Right lobe of liver (tissue), 4 donors: Measurements from ENCODE around the gene EFNB2.

ENCODE experiments used
- POLR2A ChIP-seq: fragments of 450-650 bp; IDR thresholded peaks from one replicate; pipeline ENCODE4 v1.6.1; 2017; ENCODE audit warnings: antibody characterized with exemption, mild to moderate bottlenecking
- TF ChIP-seq, protein P1 (sequence below), 4 donors: fragments of 200-600 bp in 3 of 4; fragments of 450-650 bp in 1 of 4; IDR thresholded peaks; one replicate each; pipeline versions ENCODE4 v1.5.1 to v1.8.0; 2016 to 2022; ENCODE audit warnings: antibody characterized with exemption in 4 of 4, mild to moderate bottlenecking in 2 of 4
- donor health status: DM: no; HTN: no; CAD: no.
- donor health status: DM: no; HTN: no; CAD: no.
- donor health status: DM: no; HTN: yes; CAD: no.

DNA sequence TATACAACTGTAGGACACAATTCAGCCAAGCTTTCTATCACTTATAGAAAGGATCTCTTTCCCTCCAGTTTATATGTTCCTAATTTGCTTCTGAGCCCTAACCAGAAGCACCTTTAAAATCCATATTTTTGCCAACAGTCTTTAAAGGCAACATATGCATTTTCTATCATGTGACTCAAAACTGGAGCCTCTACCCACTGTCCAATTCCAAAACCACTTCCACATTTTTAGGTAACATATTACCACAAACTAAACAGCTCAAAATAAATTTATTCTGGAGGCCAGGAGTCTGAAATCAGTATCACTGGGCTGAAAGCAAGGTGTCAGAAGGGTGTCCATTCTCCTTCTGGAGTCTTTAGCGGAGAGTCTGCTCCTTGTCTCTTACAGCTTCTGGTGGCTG, 15.9 kb upstream of the EFNB2 start:
- TF ChIP-seq, protein P1, sequence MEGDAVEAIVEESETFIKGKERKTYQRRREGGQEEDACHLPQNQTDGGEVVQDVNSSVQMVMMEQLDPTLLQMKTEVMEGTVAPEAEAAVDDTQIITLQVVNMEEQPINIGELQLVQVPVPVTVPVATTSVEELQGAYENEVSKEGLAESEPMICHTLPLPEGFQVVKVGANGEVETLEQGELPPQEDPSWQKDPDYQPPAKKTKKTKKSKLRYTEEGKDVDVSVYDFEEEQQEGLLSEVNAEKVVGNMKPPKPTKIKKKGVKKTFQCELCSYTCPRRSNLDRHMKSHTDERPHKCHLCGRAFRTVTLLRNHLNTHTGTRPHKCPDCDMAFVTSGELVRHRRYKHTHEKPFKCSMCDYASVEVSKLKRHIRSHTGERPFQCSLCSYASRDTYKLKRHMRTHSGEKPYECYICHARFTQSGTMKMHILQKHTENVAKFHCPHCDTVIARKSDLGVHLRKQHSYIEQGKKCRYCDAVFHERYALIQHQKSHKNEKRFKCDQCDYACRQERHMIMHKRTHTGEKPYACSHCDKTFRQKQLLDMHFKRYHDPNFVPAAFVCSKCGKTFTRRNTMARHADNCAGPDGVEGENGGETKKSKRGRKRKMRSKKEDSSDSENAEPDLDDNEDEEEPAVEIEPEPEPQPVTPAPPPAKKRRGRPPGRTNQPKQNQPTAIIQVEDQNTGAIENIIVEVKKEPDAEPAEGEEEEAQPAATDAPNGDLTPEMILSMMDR (IDR thresholded peaks at IDR 0.05), result no peak
- no peak for TF ChIP-seq POLR2A
